ENCODE measurements around the gene SLC6A17.

Gene SLC6A17

GRCh38 chr1:110123224-110123623, 27.1 kb upstream of the SLC6A17 start:
- no peak for TF ChIP-seq GATA2 (IDR thresholded peaks at IDR 0.05; ENCODE audit: low read depth, low read length)
- no peak for TF ChIP-seq GATA3 (IDR thresholded peaks at IDR 0.05; ENCODE audit: low read depth, low read length)

GRCh38 chr1:110125810-110126209, 24.5 kb upstream of the SLC6A17 start:
- TF ChIP-seq GATA3 (IDR thresholded peaks at IDR 0.05; ENCODE audit: low read depth, low read length): no peak
- TF ChIP-seq GATA2 (IDR thresholded peaks at IDR 0.05; ENCODE audit: low read depth, low read length): no peak

GRCh38 chr1:110130113-110130591, 20.1 kb upstream of the SLC6A17 start:
- TF ChIP-seq GATA3 (IDR thresholded peaks at IDR 0.05; ENCODE audit: low read depth, low read length) (no peak), GATA2 (IDR thresholded peaks at IDR 0.05; ENCODE audit: low read depth, low read length) (no peak)

- TF ChIP-seq GATA2 (IDR thresholded peaks at IDR 0.05; ENCODE audit: low read depth, low read length) (no peak), GATA3 (IDR thresholded peaks at IDR 0.05; ENCODE audit: low read depth, low read length) (no peak)
Observed at GRCh38 chr1:110130989-110131388, 19.3 kb upstream of the SLC6A17 start.

GRCh38 chr1:110132682-110133081, 17.6 kb upstream of the SLC6A17 start:
- no peak for TF ChIP-seq GATA2 (IDR thresholded peaks at IDR 0.05; ENCODE audit: low read depth, low read length)
- no peak for TF ChIP-seq GATA3 (IDR thresholded peaks at IDR 0.05; ENCODE audit: low read depth, low read length)

- TF ChIP-seq GATA3 (IDR thresholded peaks at IDR 0.05; ENCODE audit: low read depth, low read length) (no peak), GATA2 (IDR thresholded peaks at IDR 0.05; ENCODE audit: low read depth, low read length) (no peak)
Observed at GRCh38 chr1:110133436-110133835, 16.9 kb upstream of the SLC6A17 start.

- no peak for TF ChIP-seq GATA2 (IDR thresholded peaks at IDR 0.05; ENCODE audit: low read depth, low read length)
- TF ChIP-seq GATA3 (IDR thresholded peaks at IDR 0.05; ENCODE audit: low read depth, low read length): no peak
Observed at GRCh38 chr1:110134050-110134595, 16.2 kb upstream of the SLC6A17 start.

- TF ChIP-seq GATA3 (IDR thresholded peaks at IDR 0.05; ENCODE audit: low read depth, low read length) (no peak), GATA2 (IDR thresholded peaks at IDR 0.05; ENCODE audit: low read depth, low read length) (no peak)
Observed at GRCh38 chr1:110135246-110135645, 15.0 kb upstream of the SLC6A17 start.

GRCh38 chr1:110135666-110136065, 14.6 kb upstream of the SLC6A17 start:
- TF ChIP-seq GATA3 (IDR thresholded peaks at IDR 0.05; ENCODE audit: low read depth, low read length): no peak
- no peak for TF ChIP-seq GATA2 (IDR thresholded peaks at IDR 0.05; ENCODE audit: low read depth, low read length)

- TF ChIP-seq GATA3 (IDR thresholded peaks at IDR 0.05; ENCODE audit: low read depth, low read length): no peak
- TF ChIP-seq GATA2 (IDR thresholded peaks at IDR 0.05; ENCODE audit: low read depth, low read length): no peak
Observed at GRCh38 chr1:110136911-110137310, 13.4 kb upstream of the SLC6A17 start.

- TF ChIP-seq GATA2 (IDR thresholded peaks at IDR 0.05; ENCODE audit: low read depth, low read length) (no peak), GATA3 (IDR thresholded peaks at IDR 0.05; ENCODE audit: low read depth, low read length) (no peak)
Observed at GRCh38 chr1:110138956-110139355, 11.3 kb upstream of the SLC6A17 start.

GRCh38 chr1:110144366-110144765, 5.9 kb upstream of the SLC6A17 start:
- TF ChIP-seq GATA2 (IDR thresholded peaks at IDR 0.05; ENCODE audit: low read depth, low read length) (no peak), GATA3 (IDR thresholded peaks at IDR 0.05; ENCODE audit: low read depth, low read length) (no peak)

- TF ChIP-seq GATA2 (IDR thresholded peaks at IDR 0.05; ENCODE audit: low read depth, low read length) (no peak), GATA3 (IDR thresholded peaks at IDR 0.05; ENCODE audit: low read depth, low read length) (no peak)
Observed at GRCh38 chr1:110148961-110149360, 1.3 kb upstream of the SLC6A17 start.

GRCh38 chr1:110151175-110151669, 928 bp downstream of the SLC6A17 start:
- TF ChIP-seq GATA2 (IDR thresholded peaks at IDR 0.05; ENCODE audit: low read depth, low read length) (no peak), GATA3 (IDR thresholded peaks at IDR 0.05; ENCODE audit: low read depth, low read length) (no peak)

GRCh38 chr1:110152133-110152785, 2.0 kb downstream of the SLC6A17 start:
- TF ChIP-seq GATA2 (IDR thresholded peaks at IDR 0.05; ENCODE audit: low read depth, low read length) (no peak), GATA3 (IDR thresholded peaks at IDR 0.05; ENCODE audit: low read depth, low read length) (no peak)
